AG08396 (cell line): ENCODE data around the gene CKAP2L.
"Not testable (repeated sequence)": the region's sequence is repeated elsewhere in the genome, so short reads cannot be mapped to it uniquely, and the experiment has no call there.

Experiments used
- DNase-seq: peaks from one replicate; pipeline ENCODE4 v3.0.0; 2012; ENCODE audit warnings: low spot score, mixed read lengths

Gene CKAP2L

DNA sequence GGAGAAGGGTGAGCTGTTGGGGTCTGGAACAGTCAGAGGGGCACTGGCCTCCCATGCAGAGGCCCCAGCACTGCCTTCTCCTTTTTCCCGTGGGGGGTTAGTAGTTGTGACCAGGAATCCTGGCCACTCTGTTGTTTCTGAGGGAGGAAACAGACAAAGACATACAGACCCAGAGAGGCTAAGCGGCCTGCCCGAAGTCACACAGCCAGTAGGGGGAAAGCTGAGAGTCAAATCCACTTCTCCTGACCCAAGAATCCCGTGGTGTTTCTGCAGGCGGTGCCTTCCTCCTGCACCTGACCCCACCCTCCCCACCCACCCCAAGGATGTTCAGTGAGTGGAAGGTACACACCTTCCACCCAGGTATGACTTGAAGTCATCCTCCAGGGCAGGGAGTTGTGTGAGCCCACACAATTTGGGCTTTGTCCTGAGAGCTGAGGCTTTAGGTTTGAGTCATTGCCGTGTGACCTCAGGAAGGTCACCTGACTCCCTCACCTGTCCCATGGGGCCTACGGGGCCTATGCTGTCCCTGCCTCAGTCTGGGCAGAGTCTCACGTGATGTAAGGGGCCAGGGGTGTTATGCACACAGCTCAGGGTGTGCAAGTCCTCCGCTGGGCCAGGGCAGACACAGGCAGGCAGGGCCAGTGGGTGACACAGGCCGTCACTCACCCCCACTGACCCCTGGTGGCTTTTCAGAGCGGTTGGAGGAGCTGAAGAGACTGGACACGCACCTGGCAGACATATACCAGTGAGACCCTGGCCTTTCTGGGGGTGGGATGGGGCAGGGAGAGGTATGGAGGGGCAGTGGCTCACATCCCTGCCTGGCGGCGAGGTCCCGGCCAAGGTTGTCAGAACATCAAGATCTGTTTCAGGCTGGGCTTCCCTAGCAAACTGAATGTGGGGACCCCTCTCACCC lies 38.6 kb downstream of the CKAP2L start:
- DNase-seq, result no peak

- peak; percentile 45 for DNase-seq
Measured at GRCh38 chr2:112724591-112725525, 39.6 kb downstream of the CKAP2L start.

DNA sequence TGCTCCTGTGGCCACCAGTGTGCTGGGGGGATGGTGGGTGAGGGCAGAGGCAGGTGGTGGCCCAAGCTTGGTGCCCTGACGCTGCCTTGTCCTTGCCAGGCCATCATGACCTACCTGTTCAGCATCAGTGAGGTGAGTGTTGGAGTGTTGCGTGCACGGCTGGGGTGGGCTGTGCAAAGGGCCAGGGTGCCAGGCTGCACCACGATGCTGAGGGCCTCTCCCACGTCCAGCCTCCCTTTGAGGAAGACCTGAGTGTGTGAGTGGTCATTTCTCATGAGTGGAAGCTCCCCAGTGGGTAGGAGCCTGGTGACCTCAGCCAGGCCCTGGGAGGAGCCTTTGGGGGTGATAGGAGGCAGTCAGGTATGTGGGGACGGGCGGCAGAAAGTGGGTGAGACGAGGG lies 40.4 kb downstream of the CKAP2L start:
- DNase-seq, result no peak

DNA sequence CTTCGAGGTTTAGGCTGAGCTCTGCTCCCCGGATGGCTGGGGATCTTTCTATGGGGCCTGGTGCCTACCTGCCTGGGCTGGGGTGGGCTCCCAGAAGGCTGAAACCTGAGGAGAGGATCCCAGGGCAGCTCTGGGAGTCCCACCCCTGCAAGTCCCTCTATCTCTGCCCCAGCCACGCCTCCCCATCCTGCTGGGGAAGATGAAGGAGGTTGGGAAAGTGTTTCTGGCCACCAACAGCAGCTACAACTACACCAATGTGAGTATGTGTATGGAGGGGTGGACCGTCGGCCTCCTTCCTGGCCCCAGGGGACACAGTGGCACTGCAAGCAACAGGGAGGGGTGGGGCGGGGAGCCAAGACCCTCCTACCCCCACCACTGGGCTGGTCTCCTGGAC lies 40.9 kb downstream of the CKAP2L start:
- no peak for DNase-seq

GRCh38 chr2:112722816-112723546 lies 41.4 kb downstream of the CKAP2L start:
- no peak for DNase-seq

GRCh38 chr2:112721819-112722522 lies 42.4 kb downstream of the CKAP2L start:
- no peak for DNase-seq

GRCh38 chr2:112720785-112721184 lies 43.6 kb downstream of the CKAP2L start, which contains the start of gene NT5DC4:
NT5DC4 (plus strand) TSS chr2:112721020; CDS start chr2:112721080, 60 bp downstream.
- no peak for DNase-seq

DNA sequence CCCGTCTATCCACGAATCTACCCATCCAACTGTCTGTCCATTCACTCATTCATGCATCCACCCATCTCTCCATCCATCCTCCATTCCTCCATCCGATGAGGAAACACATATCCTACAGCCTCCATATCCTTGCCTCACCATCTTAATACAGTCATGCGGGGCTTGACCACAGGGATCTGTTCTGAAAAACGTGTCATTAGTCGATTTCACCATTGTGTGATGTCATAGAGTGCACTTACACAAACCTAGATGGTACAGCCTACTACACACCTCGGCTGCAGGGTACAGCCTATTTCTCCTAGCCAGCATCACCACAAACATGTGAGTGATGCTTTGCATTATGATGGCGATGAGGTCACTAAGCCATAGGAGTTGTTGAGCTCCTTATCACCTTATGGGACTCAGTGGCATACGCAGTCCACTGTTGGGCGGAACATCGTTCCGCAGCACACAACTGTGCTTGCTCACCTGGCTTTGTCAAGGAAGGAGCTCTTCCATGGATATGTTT lies 45.5 kb downstream of the CKAP2L start:
- DNase-seq, result no peak

GRCh38 chr2:112716826-112717352 lies 47.5 kb downstream of the CKAP2L start:
- not testable (repeated sequence) for DNase-seq

DNA sequence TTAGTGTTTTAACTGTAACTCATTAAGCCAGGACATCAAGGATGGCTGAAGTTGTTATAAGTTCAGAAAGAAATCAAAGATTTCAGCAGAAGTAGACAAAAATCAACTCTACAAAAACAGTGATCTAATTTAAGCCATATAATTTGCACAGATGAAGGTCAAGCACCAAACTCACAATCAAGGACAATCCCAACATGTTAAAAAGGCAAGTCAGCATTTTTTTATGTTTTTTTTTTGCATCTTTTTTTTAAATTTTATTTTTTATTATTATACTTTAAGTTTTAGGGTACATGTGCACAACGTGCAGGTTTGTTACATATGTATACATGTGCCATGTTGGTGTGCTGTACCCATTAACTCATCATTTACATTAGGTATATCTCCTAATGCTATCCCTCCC lies 48.3 kb downstream of the CKAP2L start:
- not testable (repeated sequence) for DNase-seq

DNA sequence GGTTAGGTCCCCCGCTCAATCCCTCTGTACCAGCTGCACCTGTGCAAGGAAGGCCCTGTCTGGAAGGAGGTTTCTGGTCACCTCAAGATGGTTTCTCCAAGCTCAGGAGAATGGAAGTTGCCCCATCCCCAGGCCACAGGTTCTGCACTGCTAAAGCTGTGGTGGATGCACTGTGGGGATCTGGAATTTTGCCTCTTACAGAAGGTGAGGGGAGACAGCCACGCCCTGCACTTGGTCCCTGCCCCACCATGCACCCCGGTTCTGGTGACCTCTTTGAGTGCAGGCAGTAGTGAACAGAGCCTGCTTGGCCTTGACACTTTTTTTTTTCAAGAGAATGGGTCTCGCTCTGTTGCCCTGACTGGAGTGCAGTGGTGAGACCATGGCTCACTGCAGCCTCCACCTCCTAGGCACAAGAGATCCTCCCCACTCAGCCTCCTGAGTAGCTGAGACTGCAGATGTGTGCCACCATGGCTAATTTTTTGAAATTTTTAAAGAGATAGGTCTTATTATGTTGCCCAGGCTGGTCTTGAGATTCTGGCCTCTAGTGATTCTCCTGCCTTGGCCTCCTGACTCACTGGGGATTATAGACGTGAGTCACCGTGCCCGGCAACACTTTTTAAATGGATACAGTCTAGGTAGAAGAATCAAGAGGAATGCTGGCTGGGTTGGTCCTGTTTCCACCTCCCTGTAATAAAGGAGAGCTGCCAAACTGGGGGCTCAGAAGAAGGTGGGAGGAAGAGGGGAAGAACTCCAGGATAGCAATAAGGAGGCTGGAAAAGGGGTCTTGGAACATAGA lies 49.4 kb downstream of the CKAP2L start:
- DNase-seq, result no peak

- DNase-seq, result no peak
Measured at GRCh38 chr2:112714331-112714730, 50.1 kb downstream of the CKAP2L start.

DNA sequence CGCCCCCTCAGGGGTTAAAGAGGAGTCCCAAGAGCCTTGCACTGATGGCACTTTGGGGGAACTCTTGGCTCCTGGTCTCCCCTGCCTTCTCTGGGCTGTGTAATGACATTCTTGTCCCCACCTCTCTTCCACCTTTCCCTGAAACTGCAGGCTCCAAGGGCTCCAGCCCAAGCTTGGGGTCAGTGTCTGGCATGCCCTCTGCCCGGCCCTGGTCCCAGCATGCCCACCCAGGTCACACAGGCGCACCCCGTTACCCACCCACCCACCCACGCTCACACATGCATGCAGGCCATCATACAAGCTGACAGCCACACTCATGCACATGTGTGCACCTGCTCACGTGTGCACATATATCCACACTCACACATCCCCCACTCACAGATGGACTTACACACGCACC lies 50.5 kb downstream of the CKAP2L start:
- DNase-seq, result no peak

DNA sequence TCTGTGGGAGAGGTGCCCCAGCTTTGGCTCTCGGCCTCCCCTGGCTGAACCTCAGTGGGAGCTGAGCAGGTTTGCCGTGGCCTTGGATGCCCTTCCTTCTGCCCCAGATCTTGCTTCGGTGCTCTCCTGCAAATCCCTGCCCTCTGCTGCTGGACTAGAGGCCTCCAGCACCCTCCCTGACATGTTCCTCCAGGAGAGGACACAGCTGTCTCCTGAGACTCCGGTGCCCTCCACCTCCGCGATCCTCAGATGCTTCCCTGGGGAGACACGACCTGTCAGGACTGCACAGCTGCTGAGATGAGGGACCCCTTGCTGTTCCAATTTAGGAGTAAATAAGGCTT lies 50.9 kb downstream of the CKAP2L start:
- no peak for DNase-seq

DNA sequence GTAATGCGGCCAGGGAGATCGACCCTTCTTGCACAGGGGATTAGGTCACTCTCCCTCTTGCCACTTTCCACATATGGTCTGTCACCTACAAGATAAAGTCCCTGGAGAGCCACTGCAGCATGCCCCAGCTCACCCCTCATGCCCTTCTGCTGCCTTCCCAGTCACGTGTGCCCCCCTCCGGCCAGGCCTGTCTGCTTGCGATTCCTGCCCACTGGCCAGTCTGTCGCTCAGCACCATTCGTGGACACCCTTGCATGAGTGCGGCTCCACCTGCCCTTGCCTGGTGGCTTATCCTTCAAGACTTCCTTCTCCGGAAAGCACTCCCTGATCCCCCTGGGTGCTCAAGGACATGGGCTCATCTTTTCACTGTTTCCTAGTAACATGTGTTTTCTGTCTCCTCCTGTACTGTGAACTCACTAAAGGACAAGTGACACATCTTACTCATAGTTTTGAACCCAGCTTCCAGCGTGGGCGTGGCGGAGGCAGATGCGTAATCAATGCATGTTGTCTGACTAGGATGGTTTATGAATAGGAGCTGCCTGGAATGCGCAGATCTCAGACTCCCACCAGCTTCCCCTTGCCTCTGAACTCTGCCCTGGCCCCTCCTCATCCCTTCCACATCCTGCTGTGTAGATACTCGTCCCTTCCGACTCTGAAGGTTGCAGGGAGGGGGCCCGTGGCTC lies 51.4 kb downstream of the CKAP2L start:
- no peak for DNase-seq

DNA sequence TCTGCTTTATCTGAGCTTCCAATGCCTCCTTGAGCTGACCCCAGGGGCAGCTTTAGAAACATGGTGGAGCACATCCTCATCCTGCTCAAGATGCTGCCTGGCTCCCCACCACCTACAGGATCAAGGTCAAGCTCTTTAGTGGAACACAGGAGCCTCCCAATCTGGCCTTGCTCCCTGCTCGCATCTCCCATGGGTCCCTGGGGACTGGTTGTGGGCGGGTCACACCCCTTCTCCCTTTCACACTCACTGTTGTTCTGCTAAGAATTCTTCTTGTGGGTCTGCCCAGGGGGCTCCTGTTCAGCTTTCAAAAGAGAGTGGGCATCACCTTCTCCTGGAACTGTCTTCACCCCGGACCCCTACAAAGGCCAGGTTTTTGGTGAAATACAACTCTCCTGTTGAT lies 51.9 kb downstream of the CKAP2L start:
- no peak for DNase-seq

DNA sequence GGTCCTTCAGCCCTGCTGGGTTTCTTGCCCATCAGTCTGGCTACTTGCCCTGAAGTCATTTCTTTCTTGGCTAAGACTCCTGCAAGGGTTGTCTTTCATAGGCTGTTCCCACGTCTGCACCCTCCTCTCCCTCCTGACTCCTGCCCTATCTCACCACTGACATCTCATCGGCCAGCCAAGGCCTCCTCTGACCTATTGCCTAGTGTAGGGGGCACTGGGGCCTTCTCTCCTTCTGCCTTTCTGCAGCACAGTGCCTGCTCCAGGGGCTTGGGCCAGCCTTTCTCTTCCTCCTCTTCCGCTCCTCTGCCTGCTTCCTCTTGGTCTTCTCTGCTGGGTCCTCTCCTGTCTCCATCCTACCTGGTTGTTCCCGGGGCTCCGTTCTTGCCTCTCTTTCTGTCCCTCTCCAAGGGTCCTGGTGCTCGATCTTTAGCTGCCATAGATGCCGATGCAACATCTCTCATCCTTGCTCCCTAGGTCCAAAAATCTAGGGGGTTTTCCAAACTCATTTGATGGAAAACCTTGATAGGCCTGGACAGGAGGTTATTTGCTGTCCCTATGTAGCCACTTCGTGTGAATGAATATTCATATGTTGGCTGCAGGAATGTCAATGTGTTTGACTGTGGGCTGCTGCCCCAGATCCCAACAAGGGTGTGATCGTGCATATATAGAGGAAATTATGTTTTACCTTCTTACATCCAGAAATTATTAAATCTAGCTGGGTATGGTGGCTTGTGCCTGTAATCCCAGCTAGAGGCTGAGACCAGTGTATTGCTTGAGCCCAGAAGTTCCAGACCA lies 53.3 kb downstream of the CKAP2L start:
- no peak for DNase-seq

DNA sequence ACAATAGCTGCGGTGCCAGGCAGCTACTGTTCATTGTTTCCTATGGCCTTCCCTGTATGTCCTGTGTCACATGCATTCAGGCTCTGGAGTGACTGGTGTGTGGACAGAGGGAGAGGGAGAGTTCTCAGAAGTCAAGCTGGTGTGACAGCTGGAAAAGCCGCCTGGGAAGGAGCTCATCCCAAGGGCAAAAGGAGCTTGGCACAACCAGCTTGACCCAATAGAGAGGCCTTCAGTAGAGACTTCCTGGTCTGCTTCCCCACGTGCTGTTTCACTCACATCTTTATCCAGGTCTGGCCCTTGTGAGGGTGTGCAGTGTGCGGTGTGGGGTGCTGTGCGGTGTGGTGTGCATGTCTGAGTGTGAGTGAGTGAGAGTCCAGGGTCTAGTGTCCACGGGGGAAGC lies 54.7 kb downstream of the CKAP2L start:
- DNase-seq, result no peak

DNA sequence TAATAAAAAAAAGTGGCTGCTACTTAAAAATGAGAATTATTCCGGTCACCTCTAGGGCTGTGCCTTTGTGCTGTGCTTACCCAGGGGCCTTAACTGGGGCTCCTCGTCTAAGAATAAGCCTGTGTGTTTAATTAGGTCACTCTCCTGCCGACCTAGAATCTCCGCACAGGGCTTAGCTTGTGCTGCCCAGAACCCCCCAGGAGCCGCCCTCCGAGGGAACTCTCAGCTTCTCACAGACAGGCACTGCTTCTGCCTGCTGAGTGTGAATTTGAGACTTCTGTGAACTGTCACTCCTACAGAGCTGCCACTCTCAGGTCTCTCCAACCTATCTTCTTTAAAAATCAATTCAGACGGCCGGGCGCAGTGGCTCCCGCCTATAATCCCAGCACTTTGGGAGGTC lies 55.4 kb downstream of the CKAP2L start:
- DNase-seq, result no peak
